Hematopoietic multipotent progenitor cell treated with erythropoietin and hydrocortisone succinate and interleukin-3 and kit ligand, for 6 days (in vitro differentiated cells): ENCODE results near the gene PSAPL1.

ENCODE experiments used
- DNase-seq: peaks from one replicate; pipeline ENCODE4 v3.0.0-alpha.2; 2015

Gene PSAPL1

DNA sequence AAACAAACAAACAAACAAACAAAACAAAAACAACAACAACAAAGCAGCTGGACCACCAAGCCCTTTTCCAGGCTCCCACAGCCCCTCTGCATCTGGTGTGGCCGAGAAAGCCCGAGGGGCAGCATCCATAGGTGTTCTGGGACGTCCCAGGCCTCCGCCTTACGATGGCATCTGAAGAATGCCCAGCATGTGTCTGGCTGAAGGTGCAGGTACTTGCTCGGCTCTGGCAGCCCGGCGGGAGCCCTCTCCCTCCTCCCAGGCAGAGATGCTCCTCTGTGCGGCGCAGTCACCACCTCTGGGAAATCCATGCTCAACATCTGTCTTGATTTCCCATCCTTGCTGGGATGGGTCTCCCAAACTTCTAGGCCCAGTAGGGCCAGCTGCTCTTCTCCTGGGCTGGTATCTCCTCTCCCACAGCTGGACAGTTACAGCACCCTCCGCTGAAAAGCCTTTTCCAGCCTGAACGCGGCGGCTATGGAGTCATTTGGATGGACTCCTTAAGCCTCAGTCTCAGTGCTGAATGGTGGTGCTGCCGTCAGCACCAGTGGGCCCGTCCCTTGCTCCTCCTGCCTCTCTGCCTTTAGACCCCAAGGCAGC is 4.3 kb downstream of the PSAPL1 start:
- no peak for DNase-seq

DNA sequence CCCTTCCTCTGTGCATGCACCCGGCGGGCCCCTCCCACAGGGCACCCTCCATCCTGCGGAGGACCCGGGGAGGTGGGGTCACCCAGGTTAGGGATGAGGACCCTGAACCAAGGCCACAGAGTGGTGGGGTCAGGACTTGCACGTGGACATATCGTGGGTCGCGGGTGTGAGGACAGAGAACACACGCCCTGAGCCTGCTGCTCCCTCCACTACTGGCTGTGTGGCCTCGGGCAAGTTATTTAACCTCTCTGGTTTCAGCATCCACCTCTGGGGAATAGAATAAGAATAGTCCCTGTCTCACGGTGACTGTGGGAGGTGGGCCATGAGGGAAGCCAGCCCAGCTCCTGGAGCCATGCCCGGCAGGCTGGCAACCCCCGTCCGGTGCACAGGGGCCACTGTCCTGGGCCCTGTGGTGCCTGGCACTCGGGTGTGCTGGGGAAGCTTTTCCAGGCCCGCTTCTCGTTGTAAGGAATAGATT is 5.1 kb downstream of the PSAPL1 start:
- no peak for DNase-seq

DNA sequence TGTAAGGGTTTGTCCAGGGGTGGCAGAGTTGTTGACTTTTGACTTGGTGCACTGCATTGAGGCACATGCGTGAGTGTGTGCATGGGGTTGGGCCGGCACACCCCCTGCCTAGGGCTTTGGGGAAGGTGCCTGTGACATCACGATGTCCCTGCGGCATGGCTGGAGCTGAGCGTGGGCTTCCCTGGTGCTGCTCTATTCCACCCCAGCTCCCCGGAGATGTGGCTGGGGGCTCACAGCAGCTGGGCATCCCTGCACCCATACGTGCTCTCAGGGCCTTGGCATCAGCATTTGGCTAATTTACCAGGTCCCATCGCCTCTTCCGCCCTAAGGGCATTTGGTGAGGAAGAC is 5.7 kb downstream of the PSAPL1 start:
- no peak for DNase-seq

DNA sequence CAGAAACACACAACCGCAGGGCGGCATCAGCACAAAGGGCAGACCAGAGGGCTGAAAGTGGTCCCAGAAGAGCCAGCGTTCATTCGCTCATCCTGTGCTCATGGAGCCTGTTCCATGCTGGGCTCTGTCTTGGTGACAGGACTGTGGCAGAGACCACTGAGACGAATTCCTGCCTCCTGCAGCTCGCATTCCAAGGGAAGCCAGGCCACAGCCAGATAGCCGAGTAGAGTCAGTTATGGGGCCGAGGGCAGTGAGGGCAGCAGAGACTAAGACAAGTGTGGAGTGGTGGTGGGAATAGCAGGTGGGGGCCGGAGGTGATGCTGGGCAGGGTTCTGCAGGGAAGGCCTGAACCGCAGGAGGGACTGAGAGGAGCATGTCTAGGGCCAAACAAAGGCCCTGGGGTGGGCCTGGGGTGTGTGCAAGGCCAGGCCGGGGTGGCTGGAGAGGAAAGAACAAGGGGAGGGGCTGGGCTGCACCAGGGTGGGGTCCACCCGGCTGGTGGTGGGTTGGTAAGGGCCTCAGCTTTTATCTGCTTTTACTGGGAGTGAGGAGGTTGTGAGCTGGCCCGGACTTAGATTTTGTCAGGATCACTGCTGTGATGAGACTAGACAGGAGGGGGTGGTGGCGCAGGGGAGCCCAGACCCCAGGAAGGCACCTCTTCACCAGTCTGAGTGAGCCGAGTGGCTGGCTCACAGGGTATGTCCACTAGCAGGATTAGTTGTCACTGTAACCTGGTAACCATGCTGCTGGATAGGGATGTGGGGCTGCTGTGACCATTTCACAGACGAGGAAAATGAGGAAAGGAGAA is 6.3 kb downstream of the PSAPL1 start:
- DNase-seq: no peak

DNA sequence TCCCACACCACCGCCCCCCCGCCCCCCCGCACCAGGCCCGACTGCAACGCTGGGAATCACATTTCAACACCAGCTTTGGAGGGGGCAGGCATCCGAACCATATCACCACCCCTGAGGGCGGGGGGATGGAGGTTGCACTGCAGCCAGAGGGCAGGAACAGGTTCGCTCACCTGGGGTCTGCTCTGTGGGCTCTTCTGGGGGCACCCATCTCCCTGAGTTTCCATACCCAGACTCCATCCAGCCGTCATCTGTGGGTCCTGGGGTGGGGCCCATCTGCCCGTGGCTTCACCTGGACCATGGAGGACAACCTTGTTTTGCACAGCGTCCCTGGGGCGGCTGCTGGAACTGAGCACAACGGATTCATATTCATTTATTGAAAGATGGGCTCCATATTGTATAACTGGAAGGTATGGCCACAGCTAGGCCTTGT is 6.9 kb downstream of the PSAPL1 start:
- DNase-seq: no peak

DNA sequence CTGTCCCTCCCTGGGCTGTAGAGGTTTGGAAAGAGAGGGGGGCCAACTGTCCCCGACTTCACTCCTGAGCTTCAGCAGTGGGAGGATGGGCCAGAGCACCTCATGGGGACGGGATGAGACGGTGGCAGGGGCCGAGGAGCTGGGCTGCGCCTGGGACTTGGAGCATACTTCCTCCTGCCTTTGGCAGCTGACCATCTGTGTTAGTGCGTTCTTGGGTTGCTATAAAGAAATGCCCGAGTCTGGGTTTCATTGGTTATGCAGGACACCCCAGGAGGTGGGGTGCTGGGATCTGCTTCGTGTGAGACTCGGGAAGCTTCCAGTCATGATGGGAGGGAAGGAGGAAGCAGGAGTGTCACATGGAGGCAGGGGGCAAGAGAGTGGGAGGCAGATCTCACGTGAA is 7.4 kb downstream of the PSAPL1 start:
- DNase-seq: no peak

DNA sequence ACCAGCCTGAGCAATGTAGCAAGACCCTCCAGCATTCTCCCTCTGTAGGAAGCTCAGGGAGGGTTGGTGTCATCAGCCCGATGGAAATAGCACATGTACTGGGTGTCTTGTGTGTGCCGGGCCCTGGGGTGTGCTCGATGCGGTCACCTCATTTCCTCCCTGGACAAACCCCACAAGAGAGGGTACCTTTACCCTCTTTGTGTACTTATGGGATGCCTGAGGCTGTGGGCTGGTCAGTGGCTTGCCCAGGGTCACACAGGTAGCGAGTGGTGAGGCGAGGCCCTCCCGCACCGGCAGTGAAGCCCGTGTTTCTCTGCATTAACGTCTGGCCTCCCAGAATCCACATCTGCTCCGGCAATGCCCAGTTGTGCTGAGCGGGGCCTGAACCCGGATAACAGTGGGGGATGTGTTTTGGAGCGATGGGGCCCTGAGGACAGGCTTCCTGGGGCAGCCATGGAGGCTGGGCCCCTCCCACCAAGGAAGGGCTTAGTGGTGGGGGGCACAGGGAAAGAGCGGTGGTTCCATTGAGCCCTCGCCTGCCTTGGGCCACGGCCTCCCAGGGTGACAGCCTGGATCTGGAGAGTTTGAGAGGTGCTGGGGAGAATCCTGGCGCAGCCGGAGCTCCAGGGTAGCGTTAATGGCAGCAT is 8.1 kb downstream of the PSAPL1 start:
- DNase-seq: no peak

DNA sequence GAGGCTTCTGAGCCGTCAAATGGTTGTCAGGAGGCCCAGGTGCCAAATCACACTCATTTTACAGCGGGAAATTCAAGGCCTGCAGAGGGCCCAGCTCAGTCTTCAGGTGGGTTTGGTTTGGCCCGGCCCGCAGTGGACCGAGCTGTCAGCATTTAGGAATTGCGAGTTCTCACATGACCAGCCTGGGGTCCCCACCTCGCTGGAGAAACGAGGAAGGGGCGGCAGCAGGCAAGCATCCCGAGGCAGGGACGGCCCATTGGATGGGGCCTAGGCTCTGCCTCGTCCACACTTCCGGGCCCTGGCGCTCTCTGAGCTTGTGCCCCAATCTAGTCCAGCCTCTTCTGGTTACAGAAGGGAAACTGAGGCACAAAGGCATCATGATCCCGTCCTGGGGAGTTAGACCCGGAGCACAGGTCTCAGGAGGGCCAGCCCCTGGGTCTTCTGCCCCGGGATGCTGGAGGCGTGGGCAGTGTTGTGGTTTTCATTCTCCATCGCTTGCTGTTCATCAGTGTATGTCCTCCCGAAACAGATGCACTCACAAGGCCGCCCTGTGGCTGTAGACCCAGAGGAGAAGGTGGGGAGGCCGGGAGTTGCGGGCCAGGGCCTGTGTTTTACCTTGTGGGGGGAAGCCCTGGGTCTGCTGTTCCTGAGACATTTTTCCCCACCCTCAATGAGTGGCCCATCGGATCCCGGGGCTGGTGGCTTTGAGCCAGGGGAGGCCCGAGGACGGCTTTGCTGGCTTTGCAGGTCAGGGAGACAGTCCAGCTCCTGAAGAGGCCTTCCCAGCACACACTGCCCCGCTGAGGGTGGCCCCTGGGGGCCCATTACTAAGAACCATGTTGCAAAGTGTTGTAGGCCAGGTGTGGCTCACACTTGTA is 8.9 kb downstream of the PSAPL1 start:
- no peak for DNase-seq

DNA sequence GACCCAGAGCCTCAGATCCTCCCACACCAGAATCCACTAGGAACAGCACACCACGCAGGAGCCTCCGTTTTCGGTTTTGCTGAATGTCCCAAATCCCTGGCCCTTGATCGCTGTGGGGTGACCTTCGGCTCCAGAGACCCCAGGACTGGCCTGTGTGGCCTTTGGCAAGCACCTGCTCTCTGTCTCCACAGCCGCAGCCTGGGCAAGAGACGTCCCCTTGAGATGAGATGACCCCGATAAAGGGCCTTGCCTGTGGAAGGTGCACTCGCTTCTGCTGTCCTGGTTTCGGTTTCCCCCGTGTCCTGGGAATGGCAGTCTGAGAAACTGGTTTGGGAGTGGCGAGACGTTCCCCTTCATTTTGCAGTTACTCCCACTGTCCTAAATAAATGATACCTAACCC is 9.6 kb downstream of the PSAPL1 start:
- DNase-seq: no peak

DNA sequence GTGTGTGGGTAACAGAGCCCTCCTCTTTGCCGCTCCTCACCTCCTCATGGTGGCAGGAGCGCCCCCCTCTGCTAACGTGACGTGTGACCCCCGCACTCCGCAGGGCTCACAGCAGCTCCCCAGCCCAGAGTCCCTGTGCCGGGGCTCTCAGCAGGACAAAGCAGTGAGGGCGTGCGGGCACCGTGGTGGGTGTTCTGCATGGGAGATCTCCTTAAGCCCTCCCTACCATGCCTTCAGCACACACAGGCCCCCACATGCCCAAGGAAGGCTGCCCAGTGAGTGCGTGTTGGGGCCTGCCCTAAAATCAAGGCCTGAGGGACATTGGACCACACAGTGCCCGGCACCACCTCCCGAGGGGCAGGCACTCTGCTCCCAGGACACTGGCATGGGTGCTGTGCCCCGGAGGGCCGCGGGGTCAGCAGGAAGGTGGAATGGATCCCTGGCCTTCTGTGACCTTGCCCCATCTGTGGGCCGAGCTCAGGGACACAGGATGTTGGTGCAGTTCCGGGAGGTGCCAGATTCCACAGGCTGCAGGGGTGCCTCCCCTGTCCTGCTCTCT is 10.1 kb downstream of the PSAPL1 start:
- DNase-seq: no peak

DNA sequence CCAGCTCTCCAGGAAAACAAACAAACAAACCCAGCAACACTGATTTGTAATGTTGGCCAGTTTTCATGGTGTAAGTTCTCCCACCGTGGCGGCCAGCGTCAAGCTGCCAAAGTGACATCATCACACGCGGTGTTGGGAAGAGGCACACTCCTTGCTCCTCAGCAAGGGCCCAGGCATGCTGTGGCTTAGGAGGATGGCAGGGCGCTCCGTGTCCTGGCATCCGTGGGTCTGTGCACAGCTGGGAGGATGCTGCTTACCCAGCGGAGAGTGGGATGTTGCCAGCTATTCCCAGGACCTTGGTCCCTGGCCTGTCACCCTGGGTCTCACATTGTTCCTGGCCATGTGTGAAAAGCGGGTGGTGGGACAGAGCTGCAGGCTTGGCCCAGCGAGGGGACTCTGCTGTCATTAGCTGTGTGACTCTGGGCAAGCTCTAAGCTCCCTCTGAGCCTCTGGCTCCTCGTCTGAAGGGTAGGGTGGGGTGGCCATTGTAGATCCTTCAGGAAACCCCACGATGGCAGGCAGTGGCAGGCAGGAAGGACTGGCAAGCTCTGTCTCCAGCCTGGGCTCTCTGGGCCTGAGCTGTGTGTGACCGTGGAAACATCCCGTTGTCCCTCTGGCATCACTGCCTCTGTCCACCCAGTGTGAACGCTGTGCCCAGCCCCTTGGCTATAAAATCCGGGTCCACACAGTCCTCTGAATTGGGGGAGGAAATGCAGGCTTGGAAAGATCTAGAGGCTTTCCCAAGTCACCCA is 10.8 kb downstream of the PSAPL1 start:
- no peak for DNase-seq

DNA sequence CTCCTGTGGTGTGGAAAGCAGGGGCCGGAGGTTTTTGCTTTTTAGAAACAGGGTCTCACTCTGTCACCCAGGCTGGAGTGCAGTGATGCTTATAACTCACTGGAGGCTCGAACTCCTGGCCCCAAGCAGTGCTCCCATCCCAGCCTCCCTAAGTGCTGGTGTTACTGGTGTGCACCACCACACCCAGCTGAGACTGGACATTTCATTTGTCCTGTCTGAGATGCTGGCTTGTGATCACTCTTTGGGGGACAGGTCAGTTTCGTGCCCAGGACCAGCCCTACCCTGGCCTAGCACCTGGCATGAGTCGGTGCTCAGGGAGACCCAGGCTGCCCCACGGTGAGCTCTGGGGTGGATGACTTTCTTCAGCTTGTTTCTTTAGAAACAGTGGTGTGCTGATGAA is 11.3 kb downstream of the PSAPL1 start:
- no peak for DNase-seq

DNA sequence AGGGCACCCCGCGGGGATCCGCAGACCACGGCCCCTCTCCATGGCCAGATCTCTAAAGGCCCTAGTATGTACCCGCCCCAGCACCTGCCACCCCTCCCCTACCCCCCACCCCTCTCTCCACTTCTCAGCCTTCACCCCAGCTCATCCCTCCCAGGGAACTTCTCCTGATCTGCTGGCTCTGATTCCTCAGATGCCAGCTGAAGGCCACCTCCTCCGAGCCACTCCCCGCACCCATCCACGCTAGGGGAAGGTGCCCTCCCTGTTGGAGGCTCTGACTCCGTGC is 11.9 kb downstream of the PSAPL1 start:
- DNase-seq: no peak

DNA sequence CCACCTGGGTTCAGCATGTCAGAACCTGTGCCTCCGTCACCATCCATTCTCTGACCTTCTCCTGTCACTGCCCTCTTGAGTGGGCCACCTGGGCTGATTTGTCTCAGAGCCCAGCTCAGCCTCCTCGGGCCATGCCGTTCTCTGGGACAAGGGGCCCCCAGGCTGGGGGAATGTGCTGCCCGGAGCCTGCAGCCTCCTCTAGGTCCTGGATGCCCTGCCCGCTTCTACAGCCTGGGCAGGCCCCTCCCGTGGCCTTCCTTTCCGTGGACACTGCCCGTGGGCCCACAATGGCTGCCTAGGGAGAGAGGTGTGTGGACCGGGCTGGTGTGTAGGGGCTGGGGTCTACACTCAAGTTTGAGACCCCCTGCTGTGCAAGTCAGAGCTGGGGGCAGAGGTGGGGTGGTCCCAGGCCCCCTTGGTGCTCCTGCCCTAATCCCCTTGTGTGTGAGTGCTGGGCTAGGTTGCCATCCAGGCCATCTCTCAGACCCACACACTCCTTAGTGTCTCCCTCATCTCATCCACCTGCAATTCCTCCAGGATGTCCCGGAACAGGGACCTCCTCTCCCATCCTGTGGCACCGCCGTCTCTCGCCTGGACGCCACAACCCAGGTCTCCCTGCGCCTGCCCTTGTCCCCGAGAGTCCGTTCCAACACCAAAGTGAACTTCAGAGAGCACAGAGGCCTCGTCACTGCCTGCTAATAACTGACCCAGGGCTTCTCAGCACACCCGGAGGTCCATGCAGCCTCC is 12.4 kb downstream of the PSAPL1 start:
- DNase-seq: no peak

DNA sequence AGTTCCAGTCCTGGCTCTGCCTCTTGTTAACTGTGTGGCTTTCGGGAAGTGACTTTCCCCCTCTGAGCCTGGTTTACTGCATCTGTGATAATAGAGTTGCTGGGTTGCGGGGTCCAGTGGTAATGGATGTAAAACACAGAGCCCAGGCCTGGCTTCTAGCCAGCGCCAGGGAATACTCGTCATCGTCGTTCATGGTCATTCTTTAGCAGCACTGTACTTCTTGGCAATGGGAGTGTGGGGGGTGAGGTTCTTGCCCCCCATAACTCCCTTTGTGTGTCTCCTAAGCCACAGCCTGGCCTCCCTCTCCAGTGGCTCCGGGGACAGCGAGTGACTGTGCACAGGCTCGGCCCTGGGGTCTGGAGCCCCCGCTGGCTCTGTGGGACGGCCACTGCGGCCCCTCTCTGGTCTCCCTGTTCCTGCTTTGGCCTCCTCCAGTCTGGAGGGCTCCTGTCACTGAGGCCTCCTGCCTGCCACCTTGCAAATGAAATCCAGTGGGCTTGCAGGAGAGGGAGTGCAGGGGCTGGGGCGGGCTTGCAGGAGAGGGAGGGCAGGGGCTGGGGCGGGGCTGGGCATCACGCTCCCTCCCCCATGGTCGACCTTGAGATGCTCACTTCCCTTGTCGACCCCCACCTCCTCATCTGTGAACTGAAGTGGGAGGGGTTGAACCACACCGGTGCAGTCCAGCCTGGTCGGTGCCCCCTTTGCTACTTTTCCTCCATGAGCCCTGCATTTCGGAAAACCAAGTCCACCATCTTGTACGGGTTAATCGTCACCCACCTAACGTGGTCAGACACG is 13.2 kb downstream of the PSAPL1 start:
- DNase-seq: no peak

DNA sequence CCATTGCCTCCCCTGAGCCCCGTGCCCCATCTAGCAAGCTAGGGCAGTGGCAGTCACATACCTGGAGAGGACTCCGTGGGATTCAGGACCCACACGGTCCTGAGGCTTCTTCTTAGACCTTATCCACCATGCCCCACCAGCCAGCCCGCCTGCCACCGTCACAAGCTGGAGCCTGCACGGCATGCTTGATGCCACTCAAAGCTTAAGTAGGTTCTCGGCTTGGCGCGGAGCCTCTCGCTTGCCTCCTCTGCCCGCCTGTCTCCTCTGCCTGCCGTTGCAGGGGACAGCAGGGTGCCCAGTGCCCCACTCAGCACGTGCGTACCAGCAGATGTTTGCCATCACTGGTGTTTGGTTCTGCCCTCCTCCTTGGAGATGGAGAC is 14.1 kb downstream of the PSAPL1 start:
- no peak for DNase-seq

DNA sequence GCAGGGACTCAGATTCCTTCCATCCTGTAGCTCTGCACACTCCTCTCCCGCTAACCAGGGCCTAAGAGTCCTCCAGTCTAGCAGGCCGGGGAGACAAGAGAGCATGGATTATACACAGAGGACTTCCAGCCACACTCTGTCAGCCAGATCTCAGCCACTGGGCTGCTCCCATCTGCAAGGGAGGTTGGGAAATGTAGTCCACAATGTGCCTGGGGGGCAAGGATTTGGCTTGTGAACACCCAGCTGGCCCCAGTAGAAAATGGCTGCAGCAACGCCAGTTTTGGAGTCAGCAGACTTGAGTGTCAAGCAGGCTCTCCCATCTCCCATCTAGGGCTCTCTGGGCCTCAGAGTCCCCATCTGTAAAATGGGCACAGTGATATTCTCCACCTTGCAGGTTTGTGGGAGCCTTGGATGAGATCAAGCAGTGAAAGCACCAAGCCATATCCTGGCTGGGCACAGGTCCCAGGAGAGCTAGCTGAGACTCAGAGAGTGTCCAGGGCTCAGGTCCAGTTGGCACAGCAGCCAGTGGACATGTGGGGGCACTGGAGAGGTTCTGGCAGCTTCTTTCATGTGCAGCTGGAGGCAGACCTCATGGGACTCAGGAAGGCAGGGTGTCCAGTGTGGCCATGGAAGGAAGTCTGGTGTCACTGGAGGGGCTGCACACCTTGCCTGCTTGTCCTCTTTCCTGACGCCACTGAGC is 14.6 kb downstream of the PSAPL1 start:
- no peak for DNase-seq

DNA sequence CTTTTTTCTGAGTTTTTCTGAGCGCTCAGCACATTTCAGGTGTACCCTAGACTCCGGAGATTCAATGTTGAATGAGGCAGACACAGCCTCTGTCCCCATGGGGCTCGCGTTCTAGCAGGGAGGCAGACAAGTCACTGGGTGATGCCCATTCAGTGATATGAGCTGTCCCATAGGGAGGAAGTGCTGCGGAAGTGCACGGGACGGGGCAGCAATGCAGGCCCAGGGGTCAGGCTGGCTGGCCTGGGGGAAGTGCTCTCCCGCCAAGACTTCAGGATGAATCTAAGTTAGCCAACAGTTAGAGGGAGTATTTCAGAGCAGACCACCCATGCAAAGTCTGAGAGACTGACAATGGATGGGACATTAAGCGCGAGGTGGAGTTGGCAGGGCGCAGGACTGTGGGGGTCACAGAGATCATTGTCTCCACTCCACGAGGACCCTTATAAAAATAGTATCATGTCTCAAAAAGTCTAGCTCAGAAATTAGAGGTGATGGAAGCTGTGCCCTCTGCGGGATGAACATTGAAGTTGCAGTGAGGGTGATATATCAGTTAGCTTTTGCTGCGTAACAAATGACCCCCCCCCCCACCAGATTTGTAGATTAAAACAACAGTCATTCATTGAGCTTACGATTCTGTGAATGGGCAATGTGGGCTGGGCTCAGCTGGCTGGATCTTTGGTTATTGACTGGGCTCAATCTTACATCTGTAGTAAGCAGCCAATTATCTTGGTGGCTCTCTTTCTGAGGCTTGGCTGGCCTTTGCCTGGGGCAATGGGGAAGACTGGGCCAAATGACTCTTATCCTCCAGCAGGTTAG is 16.4 kb downstream of the PSAPL1 start:
- DNase-seq: no peak

DNA sequence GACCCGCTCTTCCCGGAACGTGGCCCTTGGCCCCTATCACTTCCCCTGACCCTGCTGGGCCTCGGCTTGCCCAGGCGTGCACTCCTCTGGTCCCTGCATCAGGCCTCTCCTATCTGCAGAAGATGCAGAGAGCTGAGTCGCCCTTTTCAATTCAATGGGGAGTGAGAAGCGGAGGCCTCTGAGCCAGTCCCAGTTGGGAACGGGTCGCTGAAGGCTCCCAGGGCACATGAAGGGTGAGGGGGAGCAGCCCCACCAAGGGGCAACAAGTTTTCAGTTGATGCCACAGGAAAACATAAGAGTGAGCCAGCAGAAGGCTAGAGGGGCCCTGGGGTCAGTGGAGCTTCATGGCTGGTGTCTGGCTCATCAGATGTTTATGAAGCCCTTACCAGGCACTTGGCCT is 17.1 kb downstream of the PSAPL1 start:
- no peak for DNase-seq
